ENCODE measurements around the gene TTN.
"Not testable (repeated sequence)": the region's sequence is repeated elsewhere in the genome, so short reads cannot be mapped to it uniquely, and the experiment has no call there.

Gene TTN

GRCh38 chr2:178731300-178731699 is 75.9 kb downstream of the TTN start:
- no peak for DNase-seq

GRCh38 chr2:178730049-178730448 is 77.2 kb downstream of the TTN start:
- no peak for DNase-seq

GRCh38 chr2:178723786-178724346 is 83.4 kb downstream of the TTN start:
- no peak for DNase-seq

- no peak for DNase-seq
Observed at GRCh38 chr2:178722296-178722695, 84.9 kb downstream of the TTN start.

GRCh38 chr2:178718988-178719387 is 88.2 kb downstream of the TTN start:
- DNase-seq = no peak

GRCh38 chr2:178718283-178718682 is 88.9 kb downstream of the TTN start:
- DNase-seq = no peak

GRCh38 chr2:178716394-178716793 is 90.8 kb downstream of the TTN start:
- DNase-seq = no peak

- no peak for DNase-seq
Observed at GRCh38 chr2:178715366-178715765, 91.9 kb downstream of the TTN start.

- no peak for DNase-seq
Observed at GRCh38 chr2:178707476-178707875, 99.7 kb downstream of the TTN start.

- DNase-seq = no peak
Observed at GRCh38 chr2:178704876-178705275, 102.3 kb downstream of the TTN start.

GRCh38 chr2:178702361-178702760 is 104.9 kb downstream of the TTN start:
- no peak for DNase-seq

- peak in 1 of 2 experiments; percentile 39 for DNase-seq
Observed at GRCh38 chr2:178700922-178701342, 106.3 kb downstream of the TTN start.

- no peak for DNase-seq
Observed at GRCh38 chr2:178700136-178700535, 107.1 kb downstream of the TTN start.

GRCh38 chr2:178692845-178693244 is 114.4 kb downstream of the TTN start:
- DNase-seq = no peak

- DNase-seq = no peak
Observed at GRCh38 chr2:178689808-178690207, 117.4 kb downstream of the TTN start.

GRCh38 chr2:178683877-178684276 is 123.3 kb downstream of the TTN start:
- DNase-seq = no peak

- no peak for DNase-seq
Observed at GRCh38 chr2:178681081-178681480, 126.1 kb downstream of the TTN start.

- no peak for DNase-seq
Observed at GRCh38 chr2:178679891-178680290, 127.3 kb downstream of the TTN start.

GRCh38 chr2:178677599-178677998 is 129.6 kb downstream of the TTN start:
- DNase-seq = no peak

GRCh38 chr2:178676046-178676445 is 131.2 kb downstream of the TTN start:
- DNase-seq = no peak

- DNase-seq = peak in 1 of 2 experiments; percentile 7
Observed at GRCh38 chr2:178674122-178674521, 133.1 kb downstream of the TTN start.

- no peak for DNase-seq
Observed at GRCh38 chr2:178666458-178666857, 140.8 kb downstream of the TTN start.

- not testable (repeated sequence) for DNase-seq
Observed at GRCh38 chr2:178658480-178658879, 148.7 kb downstream of the TTN start.

- no peak for DNase-seq
Observed at GRCh38 chr2:178650554-178650953, 156.7 kb downstream of the TTN start.

GRCh38 chr2:178644919-178645318 is 162.3 kb downstream of the TTN start:
- no peak for DNase-seq

GRCh38 chr2:178641498-178641897 is 165.7 kb downstream of the TTN start:
- DNase-seq = no peak
